SK-N-SH treated with all-trans-retinoic acid at 6 μM for 48 hours (cell line): Measurements from ENCODE around the gene INSYN2B.

Experiments
- ARNTL ChIP-seq: fragments of 450-650 bp; formaldehyde crosslinking; IDR thresholded peaks from 2 replicates; pipeline ENCODE4 v1.5.0; 2020; ENCODE audit warnings: low read depth, mild to moderate bottlenecking, moderate library complexity, borderline replicate concordance
- CSDC2 ChIP-seq: fragments of 250-450 bp; sonication (Bioruptor Pico); IDR thresholded peaks from 2 replicates; pipeline ENCODE4 v1.5.0; 2020; ENCODE audit warnings: mild to moderate bottlenecking, moderate library complexity
- GLIS3 ChIP-seq: fragments of 250-450 bp; sonication (Bioruptor Pico); IDR thresholded peaks from 2 replicates; pipeline ENCODE4 v1.5.0; 2020; ENCODE audit warnings: mild to moderate bottlenecking, moderate library complexity
- POU6F1 ChIP-seq: fragments of 250-450 bp; sonication (Bioruptor Pico); IDR thresholded peaks from 2 replicates; pipeline ENCODE4 v1.8.0; 2021; ENCODE audit warnings: low read depth, mild to moderate bottlenecking, moderate library complexity, borderline replicate concordance
- SNAI2 ChIP-seq: fragments of 250-450 bp; sonication (Bioruptor Pico); IDR thresholded peaks from 2 replicates; pipeline ENCODE4 v1.5.0; 2020; ENCODE audit warnings: mild to moderate bottlenecking, moderate library complexity
- ZFP30 ChIP-seq: fragments of 450-650 bp; formaldehyde crosslinking; IDR thresholded peaks from 2 replicates; pipeline ENCODE4 v1.5.0; 2022; ENCODE audit warnings: mild to moderate bottlenecking, moderate library complexity
- ZNF565 ChIP-seq: fragments of 450-650 bp; formaldehyde crosslinking; conservative IDR thresholded peaks from 2 replicates; pipeline ENCODE4 v1.5.0; 2020; ENCODE audit warnings: low read depth, mild to moderate bottlenecking, moderate library complexity

- TF ChIP-seq ZNF565 (CRISPR knock-in tag) = no peak
- no peak for TF ChIP-seq SNAI2 (CRISPR knock-in tag)
- TF ChIP-seq GLIS3 (CRISPR knock-in tag) = no peak
- no peak for TF ChIP-seq POU6F1
- no peak for TF ChIP-seq ZFP30 (CRISPR knock-in tag)
- no peak for TF ChIP-seq CSDC2 (CRISPR knock-in tag)
- TF ChIP-seq ARNTL = no peak
These were observed 93.6 kb downstream of the INSYN2B start for GRCh38 chr5:169886677-169887076.
